ENCODE results near the gene LIMK1.
"Not testable (repeated sequence)": the region's sequence is repeated elsewhere in the genome, so short reads cannot be mapped to it uniquely, and the experiment has no call there.

Gene LIMK1

DNA sequence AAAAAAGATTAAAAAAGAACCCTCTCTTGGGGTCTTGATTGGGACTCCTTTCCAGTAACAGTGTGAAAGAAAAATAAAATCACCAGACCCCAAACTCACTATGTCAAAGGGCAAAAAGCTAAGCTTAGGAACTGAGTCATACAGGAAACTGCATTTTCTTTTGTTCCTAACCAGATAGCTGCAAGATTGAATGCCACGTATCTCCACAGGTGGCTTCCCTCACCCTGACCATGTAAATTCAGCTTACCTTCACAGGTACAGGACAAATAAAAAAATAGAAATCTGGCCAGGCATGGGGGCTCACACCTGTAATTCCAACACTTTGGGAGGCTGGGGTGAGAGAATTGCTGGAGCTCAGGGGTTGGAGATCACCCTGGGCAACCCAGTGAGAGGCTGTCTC lies 58.1 kb downstream of the LIMK1 start:
- no peak overlapping the region for H3K27ac ChIP-seq
- H3K9ac ChIP-seq: no peak overlapping the region
- H3K9me3 ChIP-seq: peaks cover 22% of the 10 kb centered on the region
- H3K4me3 ChIP-seq: no peak overlapping the region
- H3K4me2 ChIP-seq: peak overlapping the region; percentile 20; the same call in 1 of the 2 replicates
- H4K20me1 ChIP-seq: no peaks in the 10 kb centered on the region
- H3K4me1 ChIP-seq: peaks cover 15% of the 10 kb centered on the region
- TF ChIP-seq Cebpa-rat (IDR thresholded peaks at IDR 0.05): no peak
- H3K36me3 ChIP-seq: no peaks in the 10 kb centered on the region
- H3K27me3 ChIP-seq: no peaks in the 10 kb centered on the region

DNA sequence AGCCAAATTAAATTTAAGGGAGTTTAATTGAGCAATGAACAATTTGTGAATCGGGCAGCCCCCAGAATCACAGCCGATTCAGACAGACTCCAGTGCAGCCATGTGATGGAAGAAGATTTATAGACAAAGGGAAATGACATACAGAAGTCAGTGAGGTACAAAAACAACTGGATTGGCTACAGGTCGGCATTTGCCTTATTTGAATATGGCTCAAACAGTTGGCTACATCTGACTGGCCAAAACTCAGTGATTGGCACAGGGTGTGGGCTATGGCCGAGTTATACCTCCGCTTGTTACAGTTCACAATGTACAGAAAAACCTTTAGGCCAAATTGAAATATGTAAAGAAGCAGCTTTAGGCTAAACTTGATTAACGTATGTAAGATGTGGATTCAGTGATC lies 59.8 kb downstream of the LIMK1 start:
- no peak for TF ChIP-seq Cebpa-rat (IDR thresholded peaks at IDR 0.05)
- Histone ChIP-seq H3K9me3 (peaks cover 30% of the 10 kb centered on the region), H3K4me3 (no peak overlapping the region), H4K20me1 (no peaks in the 10 kb centered on the region), H3K36me3 (no peaks in the 10 kb centered on the region), H3K4me2 (no peak overlapping the region), H3K9ac (no peak overlapping the region), H3K27ac (no peak overlapping the region), H3K27me3 (no peaks in the 10 kb centered on the region), H3K4me1 (peaks cover 15% of the 10 kb centered on the region)

DNA sequence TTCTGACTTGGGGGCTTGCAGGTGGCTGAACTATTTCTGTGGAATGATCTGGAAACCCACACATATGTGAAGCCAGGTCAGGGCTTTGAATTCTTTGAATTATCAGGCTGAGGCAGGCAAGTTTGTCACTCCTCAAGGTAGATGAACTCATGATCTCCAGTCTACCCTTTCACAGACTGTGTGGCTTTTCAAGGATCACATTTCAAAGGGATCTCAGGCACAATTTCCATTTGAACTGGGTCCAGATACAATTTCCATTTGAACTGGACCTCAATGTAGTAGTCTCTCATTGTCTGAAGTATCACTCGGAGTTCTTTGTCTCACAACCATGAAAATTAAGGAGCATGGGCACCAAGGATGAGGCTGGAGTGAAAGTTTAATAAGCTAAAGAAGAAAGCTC lies 64.9 kb downstream of the LIMK1 start:
- Histone ChIP-seq H3K9me3 (peaks cover 41% of the 10 kb centered on the region), H3K4me3 (no peak overlapping the region), H4K20me1 (no peaks in the 10 kb centered on the region), H3K4me2 (no peak overlapping the region), H3K27ac (no peak overlapping the region), H3K36me3 (no peaks in the 10 kb centered on the region), H3K4me1 (peaks cover 37% of the 10 kb centered on the region), H3K9ac (no peak overlapping the region), H3K27me3 (no peaks in the 10 kb centered on the region)
- TF ChIP-seq Cebpa-rat (IDR thresholded peaks at IDR 0.05): no peak

DNA sequence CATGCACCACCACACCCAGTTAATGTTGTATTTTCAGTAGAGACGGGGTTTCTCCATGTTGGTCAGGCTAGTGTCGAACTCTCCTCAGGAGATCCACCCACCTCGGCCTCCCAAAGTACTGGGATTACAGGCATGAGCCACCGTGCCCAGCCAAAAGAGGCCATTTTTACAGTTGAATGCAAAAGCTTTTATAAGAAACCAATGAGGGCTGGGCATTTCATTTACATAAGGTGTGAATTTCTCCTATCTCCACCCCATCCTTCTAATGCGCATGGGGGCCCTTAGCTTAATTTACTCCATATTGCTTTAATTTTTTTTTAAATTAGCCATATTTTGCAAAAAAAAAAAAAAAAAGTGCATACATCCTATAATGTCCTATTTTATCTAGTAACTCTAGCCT lies 65.5 kb downstream of the LIMK1 start:
- no peaks in the 10 kb centered on the region for H3K36me3 ChIP-seq
- no peak overlapping the region for H3K4me3 ChIP-seq

DNA sequence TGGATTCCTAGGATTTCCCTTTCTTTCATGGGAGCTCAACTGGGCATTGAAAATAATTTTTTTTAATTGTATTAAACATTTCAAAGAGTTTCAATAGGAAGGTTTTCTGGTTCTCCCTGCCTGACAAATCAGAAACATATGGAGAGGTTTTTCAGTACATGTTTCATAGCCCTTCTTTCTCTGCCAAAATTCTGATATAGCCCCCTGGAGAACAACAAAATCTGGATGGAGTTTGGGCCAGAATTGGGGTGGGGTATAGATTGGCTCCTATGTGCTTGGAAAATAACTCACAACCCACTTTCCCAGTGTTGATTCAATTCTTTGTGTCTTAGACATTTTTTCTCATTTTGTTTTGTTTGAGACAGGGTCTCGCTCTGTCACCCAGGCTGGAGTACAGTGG lies 66.0 kb downstream of the LIMK1 start:
- H3K36me3 ChIP-seq: no peaks in the 10 kb centered on the region
- H3K9me3 ChIP-seq: peaks cover 31% of the 10 kb centered on the region
- no peak overlapping the region for H3K4me3 ChIP-seq
- H3K27ac ChIP-seq: no peak overlapping the region
- H3K4me2 ChIP-seq: no peak overlapping the region
- peaks cover 33% of the 10 kb centered on the region for H3K4me1 ChIP-seq
- TF ChIP-seq Cebpa-rat (IDR thresholded peaks at IDR 0.05): no peak
- no peak overlapping the region for H3K9ac ChIP-seq
- H4K20me1 ChIP-seq: no peaks in the 10 kb centered on the region
- H3K27me3 ChIP-seq: no peaks in the 10 kb centered on the region

More for the DNA sequence above, 65.5 kb downstream of the LIMK1 start:
- Histone ChIP-seq H3K9ac (no peak overlapping the region), H3K27ac (no peak overlapping the region), H3K4me1 (peaks cover 33% of the 10 kb centered on the region), H3K9me3 (peaks cover 37% of the 10 kb centered on the region), H3K4me2 (no peak overlapping the region), H4K20me1 (no peaks in the 10 kb centered on the region), H3K27me3 (no peaks in the 10 kb centered on the region)
- TF ChIP-seq Cebpa-rat (IDR thresholded peaks at IDR 0.05): no peak

DNA sequence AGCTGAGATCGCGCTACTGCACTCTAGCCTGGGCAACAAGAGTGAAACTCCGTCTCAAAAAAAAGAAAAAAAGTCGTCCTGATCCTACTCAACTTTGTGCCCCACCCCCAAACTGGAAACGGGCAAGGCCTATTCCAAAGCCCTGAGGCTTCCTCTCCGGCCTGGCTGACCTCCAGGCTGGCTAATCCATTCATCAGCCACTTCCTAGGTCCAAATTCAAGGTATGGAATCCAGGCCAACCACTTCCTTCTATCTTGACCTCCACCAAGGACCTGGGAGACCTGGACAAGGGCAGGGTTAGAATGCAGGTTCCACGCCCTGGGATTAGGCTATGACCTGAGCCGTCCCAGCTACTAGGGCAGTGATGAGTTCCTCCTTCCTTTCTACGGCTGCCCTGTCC lies 70.1 kb downstream of the LIMK1 start:
- H3K4me2 ChIP-seq: no peak overlapping the region
- no peaks in the 10 kb centered on the region for H4K20me1 ChIP-seq
- no peak overlapping the region for H3K27ac ChIP-seq
- H3K4me3 ChIP-seq: no peak overlapping the region
- H3K4me1 ChIP-seq: peaks cover 33% of the 10 kb centered on the region
- no peaks in the 10 kb centered on the region for H3K27me3 ChIP-seq
- no peak overlapping the region for H3K9ac ChIP-seq
- H3K9me3 ChIP-seq: peaks cover 8% of the 10 kb centered on the region
- TF ChIP-seq Cebpa-rat (IDR thresholded peaks at IDR 0.05): no peak
- no peaks in the 10 kb centered on the region for H3K36me3 ChIP-seq

DNA sequence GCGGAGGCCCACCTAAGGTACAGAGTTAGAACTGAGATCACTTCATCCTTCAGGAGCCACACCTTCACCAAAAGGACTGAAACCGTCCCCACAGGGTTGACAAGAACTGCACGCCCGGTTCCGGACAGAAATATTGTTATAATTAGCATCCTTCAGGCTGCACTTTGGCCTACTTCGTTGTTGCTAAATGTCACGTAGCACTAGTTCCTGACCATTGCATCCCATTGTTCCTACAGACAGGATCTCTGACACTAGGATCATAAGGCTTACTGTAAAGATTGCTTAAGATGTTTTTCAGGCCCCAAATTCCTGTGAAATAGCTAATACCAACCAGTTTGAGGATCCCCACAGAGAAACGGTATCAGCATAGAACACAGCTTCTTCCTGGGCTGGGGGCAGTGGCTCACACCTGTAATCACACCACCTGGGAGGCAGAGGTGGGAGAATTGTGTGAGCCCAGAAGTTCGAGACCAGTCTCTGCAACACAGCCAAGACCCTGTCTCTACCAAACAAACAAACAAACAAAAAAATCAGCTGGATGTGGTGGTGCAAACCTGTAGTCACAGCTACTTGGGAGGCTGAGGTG lies 72.3 kb downstream of the LIMK1 start:
- no peaks in the 10 kb centered on the region for H3K27me3 ChIP-seq
- TF ChIP-seq Cebpa-rat (IDR thresholded peaks at IDR 0.05): no peak
- no peak overlapping the region for H3K4me3 ChIP-seq
- H3K27ac ChIP-seq: no peak overlapping the region
- peaks cover 32% of the 10 kb centered on the region for H3K4me1 ChIP-seq
- H4K20me1 ChIP-seq: no peaks in the 10 kb centered on the region
- no peaks in the 10 kb centered on the region for H3K36me3 ChIP-seq
- no peak overlapping the region for H3K4me2 ChIP-seq
- H3K9me3 ChIP-seq: no peaks in the 10 kb centered on the region
- H3K9ac ChIP-seq: no peak overlapping the region

DNA sequence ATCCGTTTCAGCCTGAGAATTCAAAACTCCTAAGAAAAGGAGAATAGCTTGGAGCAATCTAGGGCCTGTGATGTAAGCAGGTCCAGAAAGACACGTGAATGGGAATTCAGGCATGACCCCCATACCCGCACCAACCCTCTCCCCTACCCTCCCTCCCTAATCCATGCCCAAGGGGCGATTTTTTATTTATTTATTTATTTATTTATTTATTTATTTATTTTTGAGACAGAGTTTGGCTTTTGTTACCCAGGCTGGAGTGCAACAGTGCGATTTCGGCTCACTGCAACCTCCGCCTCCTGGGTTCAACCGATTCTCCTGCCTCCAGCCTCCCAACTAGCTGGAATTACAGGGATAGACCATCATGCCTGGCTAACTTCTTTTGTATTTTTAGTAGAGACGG lies 74.0 kb downstream of the LIMK1 start:
- Histone ChIP-seq H3K4me2 (no peak overlapping the region), H3K9ac (no peak overlapping the region), H3K27ac (no peak overlapping the region), H4K20me1 (no peaks in the 10 kb centered on the region), H3K4me1 (peaks cover 27% of the 10 kb centered on the region), H3K27me3 (no peaks in the 10 kb centered on the region), H3K36me3 (no peaks in the 10 kb centered on the region), H3K9me3 (no peaks in the 10 kb centered on the region), H3K4me3 (no peak overlapping the region)
- TF ChIP-seq Cebpa-rat (IDR thresholded peaks at IDR 0.05): no peak

DNA sequence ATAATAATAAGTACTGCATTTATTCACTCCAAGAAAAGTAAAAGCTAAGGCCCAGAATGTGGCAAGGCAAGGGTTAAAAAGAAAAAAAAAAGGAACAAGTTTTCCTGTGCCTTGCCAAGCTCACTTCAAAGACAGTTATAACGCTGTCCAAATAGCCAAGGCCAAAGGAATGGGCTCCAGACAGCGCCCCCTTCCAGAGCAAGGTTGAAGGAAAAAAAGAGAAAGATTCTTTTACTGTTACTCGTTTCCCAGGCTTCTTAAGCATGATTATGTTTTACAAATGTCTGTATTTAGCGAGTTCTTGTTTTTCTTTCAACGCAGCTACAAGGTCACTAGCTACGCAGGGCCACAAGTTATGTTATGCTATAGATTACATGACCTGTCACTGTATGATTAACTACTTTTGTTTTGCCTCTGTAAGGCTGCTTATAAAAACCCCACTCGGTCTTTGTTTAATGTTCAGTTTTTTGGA lies 81.4 kb downstream of the LIMK1 start:
- Histone ChIP-seq H3K36me3 (no peaks in the 10 kb centered on the region), H3K9me3 (no peaks in the 10 kb centered on the region), H3K4me1 (peaks cover 30% of the 10 kb centered on the region), H4K20me1 (no peaks in the 10 kb centered on the region), H3K4me3 (no peak overlapping the region), H3K4me2 (no peak overlapping the region), H3K9ac (no peak overlapping the region), H3K27me3 (no peaks in the 10 kb centered on the region), H3K27ac (no peak overlapping the region)
- no peak for TF ChIP-seq Cebpa-rat (IDR thresholded peaks at IDR 0.05)

DNA sequence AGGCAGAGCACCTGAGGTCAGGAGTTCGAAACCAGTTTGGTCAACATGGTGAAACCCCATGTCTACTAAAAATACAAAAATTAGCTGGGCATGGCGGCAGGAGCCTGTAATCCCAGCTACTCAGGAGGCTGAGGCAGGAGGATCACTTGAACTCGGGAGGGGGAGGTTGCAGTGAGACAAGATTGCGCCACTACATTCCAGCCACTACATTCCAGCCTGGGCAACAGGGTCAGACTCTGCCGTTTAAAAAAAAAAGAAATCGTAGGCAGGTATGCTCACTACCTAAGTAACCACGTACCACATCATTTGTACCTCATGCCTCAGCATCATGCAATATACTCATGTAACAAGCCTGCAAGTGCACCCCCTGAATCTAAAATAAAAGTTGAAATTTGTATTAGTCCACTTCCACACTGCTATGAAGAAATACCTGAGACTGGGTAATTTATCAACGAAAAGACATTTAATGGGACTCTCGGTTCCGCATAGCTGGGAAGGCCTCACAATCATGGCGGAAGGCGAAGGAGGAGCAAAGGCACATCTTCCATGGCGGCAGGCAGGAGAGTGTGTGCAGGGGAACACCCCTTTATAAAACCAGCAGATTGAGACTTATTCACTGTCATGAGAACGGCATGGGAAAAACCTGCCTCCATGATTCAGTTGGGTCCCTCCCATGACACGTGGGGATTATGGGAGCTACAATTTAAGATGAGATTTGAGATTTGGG lies 82.4 kb downstream of the LIMK1 start:
- Histone ChIP-seq H3K9me3 (no peaks in the 10 kb centered on the region), H3K27me3 (no peaks in the 10 kb centered on the region), H3K27ac (no peak overlapping the region), H3K9ac (no peak overlapping the region), H3K36me3 (no peaks in the 10 kb centered on the region), H3K4me2 (no peak overlapping the region), H3K4me3 (no peak overlapping the region), H4K20me1 (no peaks in the 10 kb centered on the region), H3K4me1 (peaks cover 20% of the 10 kb centered on the region)
- no peak for TF ChIP-seq Cebpa-rat (IDR thresholded peaks at IDR 0.05)

DNA sequence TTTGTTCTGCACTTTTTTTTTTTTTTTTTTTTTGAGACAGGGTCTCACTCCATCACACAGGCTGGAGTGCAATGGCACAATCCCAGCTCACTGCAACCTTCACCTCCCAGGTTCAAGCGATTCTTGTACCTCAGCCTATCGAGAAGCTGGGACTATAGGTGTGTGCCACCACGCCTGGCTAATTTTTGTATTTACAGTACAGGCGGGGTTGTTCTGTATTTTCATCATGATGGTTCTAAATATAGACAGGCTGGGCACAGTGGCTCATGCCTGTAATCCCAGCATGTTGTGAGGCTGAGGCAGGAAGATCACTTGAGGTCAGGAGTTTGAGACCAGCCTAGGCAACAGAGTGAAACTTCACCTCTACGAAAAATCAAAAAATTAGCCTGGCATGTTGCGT lies 83.7 kb downstream of the LIMK1 start:
- not testable (repeated sequence) for H3K36me3 ChIP-seq, H3K9ac ChIP-seq, H4K20me1 ChIP-seq, H3K9me3 ChIP-seq, H3K4me3 ChIP-seq, H3K27me3 ChIP-seq, H3K27ac ChIP-seq
- H3K4me2 ChIP-seq: peak overlapping the region; percentile 35; the same call in 1 of the 2 replicates
- H3K4me1 ChIP-seq: peaks cover 10% of the 10 kb centered on the region

Measured in BLaER1 (cell line).